Measurements from ENCODE around the gene GCN1.

DNA sequence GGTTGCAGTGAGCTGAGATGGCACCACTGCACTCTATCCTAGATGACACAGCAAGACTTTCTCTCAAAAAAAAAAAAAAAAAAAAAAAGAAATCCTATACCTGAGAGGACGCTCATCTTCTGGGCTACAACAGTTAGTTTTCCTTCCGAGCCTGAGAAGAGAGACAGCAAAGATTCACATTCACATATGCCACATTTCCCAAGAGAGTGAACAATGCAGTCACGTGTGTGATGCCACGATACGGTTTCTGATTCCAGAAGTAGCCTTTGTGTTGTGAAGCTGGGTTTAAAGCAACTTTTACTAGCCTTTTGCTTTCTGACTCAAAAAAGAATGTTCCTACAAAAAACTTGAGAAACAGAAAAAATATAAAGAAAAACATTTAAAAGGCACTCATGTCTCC, 19.5 kb downstream of the GCN1 start:
- TF ChIP-seq, protein P1, sequence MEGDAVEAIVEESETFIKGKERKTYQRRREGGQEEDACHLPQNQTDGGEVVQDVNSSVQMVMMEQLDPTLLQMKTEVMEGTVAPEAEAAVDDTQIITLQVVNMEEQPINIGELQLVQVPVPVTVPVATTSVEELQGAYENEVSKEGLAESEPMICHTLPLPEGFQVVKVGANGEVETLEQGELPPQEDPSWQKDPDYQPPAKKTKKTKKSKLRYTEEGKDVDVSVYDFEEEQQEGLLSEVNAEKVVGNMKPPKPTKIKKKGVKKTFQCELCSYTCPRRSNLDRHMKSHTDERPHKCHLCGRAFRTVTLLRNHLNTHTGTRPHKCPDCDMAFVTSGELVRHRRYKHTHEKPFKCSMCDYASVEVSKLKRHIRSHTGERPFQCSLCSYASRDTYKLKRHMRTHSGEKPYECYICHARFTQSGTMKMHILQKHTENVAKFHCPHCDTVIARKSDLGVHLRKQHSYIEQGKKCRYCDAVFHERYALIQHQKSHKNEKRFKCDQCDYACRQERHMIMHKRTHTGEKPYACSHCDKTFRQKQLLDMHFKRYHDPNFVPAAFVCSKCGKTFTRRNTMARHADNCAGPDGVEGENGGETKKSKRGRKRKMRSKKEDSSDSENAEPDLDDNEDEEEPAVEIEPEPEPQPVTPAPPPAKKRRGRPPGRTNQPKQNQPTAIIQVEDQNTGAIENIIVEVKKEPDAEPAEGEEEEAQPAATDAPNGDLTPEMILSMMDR (IDR thresholded peaks at IDR 0.05; ENCODE audit: insufficient read depth, low read depth, low read length) = no peak
- TF ChIP-seq EZH2 (IDR thresholded peaks at IDR 0.05; ENCODE audit: insufficient read depth, low read length) = no peak
